GM19452 (cell line): ENCODE data around the gene DCAF17.
"Not testable (repeated sequence)": the region's sequence is repeated elsewhere in the genome, so short reads cannot be mapped to it uniquely, and the experiment has no call there.

Experiments used
- ATAC-seq: cut with Tn5 transposase; IDR thresholded peaks from one replicate; pipeline ENCODE4 v1.9.1; 2021; ENCODE audit not compliant: unreplicated experiment

The DCAF17 gene

GRCh38 chr2:171512014-171512413 is 78.0 kb downstream of the DCAF17 start:
- no peak for ATAC-seq

DNA sequence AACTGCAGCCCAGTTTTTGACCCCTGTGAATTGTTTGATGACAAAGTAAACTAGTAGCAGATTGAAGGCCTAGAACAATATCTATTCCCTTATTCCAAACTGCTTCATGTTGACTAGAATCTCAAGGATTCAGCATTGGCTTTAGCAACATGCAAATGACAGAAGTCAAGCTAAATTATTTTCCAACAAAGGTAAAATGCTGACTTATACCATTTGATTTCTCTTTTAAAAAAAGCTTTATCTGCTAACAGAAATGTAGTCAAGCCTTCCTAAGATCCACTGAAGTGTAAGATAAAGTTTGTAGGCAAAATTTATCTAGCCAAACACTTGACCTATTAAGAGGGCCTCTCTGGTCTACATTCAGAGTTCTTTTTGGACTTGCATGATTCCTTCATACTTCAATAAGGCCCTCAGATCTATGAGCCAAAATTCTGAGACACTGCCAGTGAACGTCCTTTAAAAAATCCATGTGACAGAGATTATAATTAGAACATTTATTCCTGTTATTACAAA is 78.7 kb downstream of the DCAF17 start:
- no peak for ATAC-seq

- no peak for ATAC-seq
These were observed 79.7 kb downstream of the DCAF17 start for GRCh38 chr2:171513719-171514160.

- no peak for ATAC-seq
These were observed 81.0 kb downstream of the DCAF17 start for GRCh38 chr2:171514908-171515582.

DNA sequence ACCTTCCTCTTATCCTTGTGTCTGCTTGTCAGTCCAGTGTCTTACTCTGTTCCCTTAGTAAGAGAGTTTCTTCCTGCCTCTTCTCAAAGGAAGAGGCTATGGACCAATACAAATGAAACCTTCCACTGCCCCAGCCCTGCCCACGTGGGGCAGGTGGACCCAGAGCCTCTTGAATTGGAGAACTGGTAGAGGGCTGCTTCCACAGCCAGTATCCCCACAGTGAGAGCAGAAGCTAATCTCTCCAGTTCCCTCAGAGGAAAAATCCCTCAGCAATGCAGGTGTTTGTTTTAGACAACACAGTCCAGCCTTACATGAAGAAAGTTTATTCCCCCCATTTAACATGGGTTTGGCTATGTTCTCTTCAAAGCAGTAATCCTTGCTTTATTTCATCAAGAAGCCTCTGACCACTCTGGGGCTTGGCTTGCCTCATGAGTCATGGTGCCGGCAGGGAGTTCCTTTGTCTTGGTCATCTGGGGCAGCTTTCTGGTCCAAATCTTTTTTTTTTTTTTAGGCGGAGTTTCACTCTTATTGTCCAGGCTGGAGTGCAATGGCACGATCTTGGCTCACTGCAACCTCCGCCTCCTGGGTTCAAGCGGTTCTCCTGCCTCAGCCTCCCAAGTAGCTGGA is 81.8 kb downstream of the DCAF17 start:
- ATAC-seq = no peak

GRCh38 chr2:171516793-171517192 is 82.8 kb downstream of the DCAF17 start:
- no peak for ATAC-seq

- ATAC-seq = no peak
These were observed 86.4 kb downstream of the DCAF17 start for GRCh38 chr2:171520471-171520870.

DNA sequence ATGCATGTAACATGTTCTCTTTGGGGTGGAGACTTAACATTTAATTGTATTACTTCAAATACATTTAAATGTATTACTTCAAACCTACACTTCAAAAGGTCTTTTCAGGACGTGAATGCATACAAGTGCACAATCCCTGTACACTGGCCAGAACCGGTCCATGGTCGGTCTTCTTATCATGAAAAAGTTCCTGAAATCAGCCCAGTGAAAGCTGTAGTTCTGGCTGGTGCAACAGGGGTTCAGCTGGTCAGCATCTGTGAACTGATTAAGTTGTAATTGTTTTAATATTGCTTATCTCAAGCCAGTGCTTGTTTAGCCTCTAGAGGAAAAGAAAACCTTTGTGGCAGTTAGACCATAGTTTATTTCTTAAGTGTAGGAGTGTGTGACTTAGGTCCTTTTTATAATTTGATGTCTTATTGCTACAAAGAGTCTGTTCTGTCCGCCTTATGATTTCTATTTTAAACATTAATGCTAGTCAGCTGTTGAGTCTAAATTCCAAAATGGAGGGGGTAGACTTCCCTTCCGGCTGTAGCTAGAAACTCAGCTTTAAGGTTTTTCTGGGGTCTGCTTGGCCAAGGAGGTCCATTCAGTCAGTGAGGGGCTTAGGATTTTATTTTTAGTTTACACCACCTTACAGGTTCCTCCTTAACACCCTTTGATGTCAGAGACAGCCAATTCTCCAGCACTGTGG is 87.5 kb downstream of the DCAF17 start:
- ATAC-seq = no peak

DNA sequence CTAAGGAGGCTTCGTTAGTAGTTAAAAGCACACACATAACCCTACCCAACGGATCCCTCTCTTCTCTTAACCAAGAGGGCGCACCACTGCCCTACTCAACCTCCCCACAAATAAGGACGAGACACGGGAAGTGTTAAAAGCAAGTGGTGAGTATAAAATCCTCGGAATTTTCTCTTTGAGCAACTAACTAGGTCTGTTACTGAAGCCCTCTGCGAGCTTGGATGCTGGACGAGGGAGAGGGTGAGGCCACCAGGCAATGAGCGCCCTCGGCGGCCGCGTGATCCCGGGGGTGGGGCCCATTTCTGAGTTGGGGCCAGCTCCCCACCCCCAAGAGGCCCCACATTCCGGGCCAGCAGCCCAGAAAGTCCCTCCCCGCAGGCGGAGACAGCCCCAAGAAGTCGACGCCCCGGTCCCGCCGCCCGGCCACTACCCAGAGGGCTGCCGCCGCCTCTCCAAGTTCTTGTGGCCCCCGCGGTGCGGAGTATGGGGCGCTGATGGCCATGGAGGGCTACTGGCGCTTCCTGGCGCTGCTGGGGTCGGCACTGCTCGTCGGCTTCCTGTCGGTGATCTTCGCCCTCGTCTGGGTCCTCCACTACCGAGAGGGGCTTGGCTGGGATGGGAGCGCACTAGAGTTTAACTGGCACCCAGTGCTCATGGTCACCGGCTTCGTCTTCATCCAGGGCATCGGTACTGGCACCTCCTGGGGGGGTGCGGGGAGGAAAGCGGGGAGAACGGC is 88.2 kb downstream of the DCAF17 start, which contains the start of gene CYBRD1:
CYBRD1 (plus strand) TSS at position 423 of the 736 bp plus-strand sequence; CDS start at position 495, 72 bp downstream.
- ATAC-seq = no peak

DNA sequence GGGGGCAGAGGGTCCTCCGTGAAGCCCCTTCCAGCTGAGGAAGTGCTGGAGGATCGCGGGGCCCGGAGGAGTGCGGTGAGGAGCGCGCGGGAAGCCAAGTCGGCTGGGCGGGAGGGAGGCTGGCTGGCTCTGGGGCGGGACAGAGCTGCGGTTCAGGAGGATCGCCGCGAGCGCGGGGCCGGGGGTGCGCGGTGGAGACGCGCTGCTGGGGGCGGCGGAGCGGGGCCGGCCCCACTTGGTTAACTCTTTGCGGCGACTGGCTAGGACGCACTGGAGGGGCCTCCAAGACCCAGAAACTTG is 88.7 kb downstream of the DCAF17 start:
- ATAC-seq = no peak

DNA sequence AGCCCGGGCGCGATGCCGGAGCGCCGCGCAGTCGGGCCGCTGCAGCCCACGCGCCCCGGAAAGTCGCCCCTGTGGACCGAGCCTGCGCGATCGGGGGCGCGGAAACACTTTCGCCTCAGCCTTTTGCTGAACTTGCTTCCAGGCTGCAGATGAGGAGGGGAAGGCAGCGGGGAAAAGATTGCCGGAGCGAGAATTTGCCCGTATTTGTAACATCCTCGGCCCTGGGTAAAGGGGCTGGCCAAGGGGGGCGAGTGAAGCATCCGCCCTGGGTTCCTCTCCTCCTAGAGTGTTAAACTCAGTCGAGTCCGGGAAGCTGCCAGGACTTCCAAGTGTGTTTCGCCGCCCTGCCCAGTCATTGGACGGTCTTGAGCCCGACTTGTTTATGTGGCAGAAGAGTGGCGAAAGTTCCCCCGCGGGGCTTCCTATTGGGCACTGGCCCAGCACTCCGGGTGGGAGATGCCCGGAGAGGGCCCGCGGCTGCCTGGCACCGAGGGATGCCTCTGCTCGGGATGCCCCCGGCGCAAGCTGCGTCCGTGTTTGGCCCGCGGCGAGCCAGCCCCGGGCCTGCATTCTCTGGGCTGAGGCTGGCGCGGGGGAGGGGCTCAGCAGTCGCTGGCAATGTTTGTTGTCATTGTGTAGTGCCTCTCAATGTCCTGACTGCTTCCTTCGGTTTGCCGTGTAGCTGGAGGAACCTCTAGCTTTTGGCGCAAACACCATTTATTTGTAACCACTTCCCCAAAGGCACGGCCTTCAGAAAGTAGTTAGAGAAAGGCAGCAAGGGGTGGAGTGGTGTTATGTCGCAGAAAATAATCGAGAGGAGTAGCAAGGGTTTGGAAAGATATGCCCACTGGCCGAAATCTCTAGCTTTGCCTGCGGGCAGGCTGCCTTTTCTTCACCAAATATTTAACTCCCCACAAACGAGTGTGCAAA is 89.3 kb downstream of the DCAF17 start:
- no peak for ATAC-seq

GRCh38 chr2:171524018-171524401 is 90.0 kb downstream of the DCAF17 start:
- ATAC-seq = no peak

DNA sequence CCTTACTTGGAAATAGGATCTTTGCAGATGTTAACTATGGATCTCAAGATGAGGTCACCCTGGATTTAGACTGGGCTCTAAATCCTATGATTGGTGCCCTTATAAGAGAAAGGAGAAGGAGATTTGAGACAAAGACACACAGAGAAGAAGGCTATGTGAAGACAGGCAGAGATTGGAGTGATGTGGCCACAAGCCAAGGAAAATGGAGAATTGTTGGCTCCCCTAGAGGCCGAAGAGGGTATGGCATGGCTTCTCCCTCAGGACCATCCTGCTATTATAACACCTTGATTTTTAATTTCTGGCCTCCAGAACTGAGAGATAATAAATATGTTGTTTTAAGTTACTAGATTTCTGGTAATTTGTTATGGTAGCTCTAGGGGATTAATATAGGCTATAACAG is 95.9 kb downstream of the DCAF17 start:
- no peak for ATAC-seq

GRCh38 chr2:171530378-171530777 is 96.4 kb downstream of the DCAF17 start:
- ATAC-seq = no peak

DNA sequence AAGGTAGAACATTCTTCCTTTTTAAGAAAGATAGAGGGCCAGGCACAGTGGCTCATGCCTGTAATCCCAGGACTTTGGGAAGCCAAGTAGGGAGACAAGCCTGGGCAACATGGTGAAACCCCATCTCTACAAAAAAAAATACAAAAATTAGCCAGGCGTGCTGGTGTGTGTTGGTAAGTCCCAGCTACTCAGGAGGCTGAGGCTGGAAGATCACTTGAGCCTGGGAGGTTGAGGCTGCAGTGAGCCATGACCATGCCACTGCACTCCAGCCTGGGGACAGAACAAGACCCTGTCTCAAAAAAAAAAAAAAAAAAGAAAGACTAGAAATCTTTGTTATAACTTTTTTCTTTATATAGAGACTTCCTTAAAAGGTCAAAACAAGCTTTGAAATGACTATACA is 96.8 kb downstream of the DCAF17 start:
- ATAC-seq = not testable (repeated sequence)

DNA sequence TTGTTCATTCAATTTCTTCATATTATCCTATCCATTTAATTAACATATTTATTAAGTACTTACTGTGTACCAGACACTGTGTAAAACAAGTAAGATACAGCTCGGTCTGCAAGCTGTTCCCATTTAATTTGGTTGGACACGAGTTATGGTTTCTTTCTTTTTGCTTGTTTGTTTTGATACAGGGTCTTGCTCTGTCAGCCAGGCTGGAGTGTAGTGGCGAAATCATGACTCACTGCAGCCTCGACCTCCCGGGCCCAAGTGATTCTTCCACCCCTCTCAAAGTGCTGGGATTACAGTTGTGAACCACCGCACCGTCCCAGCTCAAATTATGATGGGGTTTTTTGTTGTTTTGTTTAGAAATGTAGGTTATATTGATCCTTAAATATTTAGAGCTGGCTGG is 97.3 kb downstream of the DCAF17 start:
- ATAC-seq = no peak

GRCh38 chr2:171531836-171532450 is 97.9 kb downstream of the DCAF17 start:
- ATAC-seq = no peak

DNA sequence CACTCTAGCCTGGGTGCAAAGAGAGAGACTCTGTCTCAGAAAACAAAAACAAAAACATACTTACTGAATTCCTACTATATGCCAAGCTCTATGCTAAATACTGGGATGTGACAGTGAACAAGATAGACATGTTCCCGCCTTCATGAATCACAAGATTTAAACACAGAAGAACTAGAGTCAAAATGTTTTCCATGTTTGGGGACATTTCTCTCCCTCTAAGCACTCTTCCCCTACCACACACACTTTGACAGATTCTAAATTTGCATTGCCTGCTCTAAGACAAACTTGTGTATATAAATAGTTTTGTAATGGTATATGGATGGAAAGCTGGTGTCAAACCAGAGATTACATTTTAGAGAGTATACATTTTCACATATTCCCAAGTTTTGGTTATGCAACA is 99.3 kb downstream of the DCAF17 start:
- no peak for ATAC-seq
